OCI-LY7 (cell line): Measurements from ENCODE around the gene PDS5B. TPM values are rescaled to one million over a fixed set of nuclear protein-coding genes. Genes with fewer than 3 reads are reported as not detected.
"Not testable (repeated sequence)": the region's sequence is repeated elsewhere in the genome, so short reads cannot be mapped to it uniquely, and the experiment has no call there.

Source experiments
- BruUV-seq: library from RNA; stranded (reverse); fragments of 400-500 nt; replicated peaks from 2 replicates; lab custom pipeline; 2021; lab: Mats Ljungman, UMichigan
- CTCF ChIA-PET: fragments of 300-600 bp; sonication (Branson Sonifier 250); formaldehyde crosslinking; loops from one replicate; lab custom pipeline; 2022; ENCODE audit warnings: antibody characterized with exemption; ENCODE audit not compliant: unreplicated experiment; lab: Charles Lee
- POLR2A ChIA-PET: fragments of 300-600 bp; sonication (Branson Sonifier 250); formaldehyde crosslinking; loops from one replicate; lab custom pipeline; 2022; ENCODE audit warnings: antibody characterized with exemption; lab: Charles Lee
- DNase-seq: peaks from one replicate; pipeline ENCODE4 v3.0.0-alpha.2; 2015; ENCODE audit warnings: low spot score
- H2AFZ ChIP-seq: fragments of 200-600 bp; sonication (generic), shearing (Covaris generic); 2 replicates; pipeline ENCODE4 v1.6.1; 2014; ENCODE audit warnings: mild to moderate bottlenecking, antibody characterized with exemption, low read length, moderate library complexity
- H3K27ac ChIP-seq: fragments of 200-600 bp; sonication (generic); 2 replicates; pipeline ENCODE4 v1.5.1; 2014; ENCODE audit warnings: mixed run types, low read depth, mild to moderate bottlenecking, moderate library complexity, low read length, inconsistent platforms; ENCODE audit not compliant: poor library complexity, severe bottlenecking
- H3K36me3 ChIP-seq: fragments of 200-600 bp; sonication (generic); 2 replicates; pipeline ENCODE4 v1.6.1; 2014; ENCODE audit warnings: mild to moderate bottlenecking, antibody characterized with exemption, low read length, moderate library complexity, mixed read lengths; ENCODE audit not compliant: insufficient read depth
- H3K4me1 ChIP-seq: fragments of 200-600 bp; sonication (generic); 2 replicates; pipeline ENCODE4 v1.5.1; 2014; ENCODE audit warnings: mild to moderate bottlenecking, low read length; ENCODE audit not compliant: insufficient read depth, poor library complexity, severe bottlenecking
- H3K4me2 ChIP-seq: fragments of 200-600 bp; sonication (generic); 2 replicates; pipeline ENCODE4 v1.6.1; 2014; ENCODE audit warnings: mild to moderate bottlenecking, low read length
- H3K4me3 ChIP-seq: fragments of 200-600 bp; sonication (generic); 2 replicates; pipeline ENCODE4 v1.5.1; 2014; ENCODE audit warnings: mild to moderate bottlenecking, low read depth, low read length; ENCODE audit not compliant: poor library complexity, severe bottlenecking
- H3K79me2 ChIP-seq: fragments of 200-600 bp; sonication (generic); 2 replicates; pipeline ENCODE4 v1.6.1; 2016; ENCODE audit warnings: low read depth, mild to moderate bottlenecking, low read length, moderate library complexity, mixed read lengths; ENCODE audit not compliant: insufficient read depth
- H3K9me2 ChIP-seq: fragments of 200-600 bp; sonication (generic); 2 replicates; pipeline ENCODE4 v1.6.1; 2016; ENCODE audit warnings: mild to moderate bottlenecking, low read length, mixed read lengths; ENCODE audit not compliant: insufficient read depth
- H3K9me3 ChIP-seq: fragments of 200-600 bp; sonication (generic); 2 replicates; pipeline ENCODE4 v1.6.1; 2014; ENCODE audit warnings: mild to moderate bottlenecking, mixed run types, low read length, mixed read lengths
- H4K20me1 ChIP-seq: fragments of 200-600 bp; sonication (generic); 2 replicates; pipeline ENCODE4 v1.6.1; 2014; ENCODE audit warnings: mild to moderate bottlenecking, antibody characterized with exemption, low read length, moderate library complexity, mixed read lengths; ENCODE audit not compliant: insufficient read depth
- CTCF ChIP-seq: fragments of 200-600 bp; sonication (generic); conservative IDR thresholded peaks from 2 replicates; pipeline ENCODE4 v1.5.1; 2014; ENCODE audit warnings: mild to moderate bottlenecking, antibody characterized with exemption, low read length, moderate library complexity, mixed read lengths
- EZH2phosphoT487 ChIP-seq: fragments of 200-600 bp; sonication (generic); IDR thresholded peaks from 2 replicates; pipeline ENCODE4 v1.6.1; 2018; ENCODE audit warnings: low read depth, borderline replicate concordance, mild to moderate bottlenecking, mixed run types, antibody characterized with exemption, low read length, moderate library complexity, mixed read lengths
- intact Hi-C: fragments of 100-400 bp; cut with micrococcal nuclease; formaldehyde crosslinking; loops from one replicate; pipeline ENCODE4 v1.10.0; 2022; ENCODE audit not compliant: unreplicated experiment
- total RNA-seq, 2 experiments: library from RNA; depleted of rRNA in 1 of 2; stranded (reverse); fragments of >200 nt in 1 of 2; shearing (Covaris generic) in 1 of 2; gene quantifications; 2 replicates each; pipeline ENCODE4 v1.2.3, GENCODE V29; 2014 to 2022

Gene PDS5B
- total RNA-seq, 2 experiments from 2014 or later, result 34.1 to 70.4 TPM

GRCh38 chr13:32695602-32696250 lies 109.5 kb downstream of the PDS5B start:
- Histone ChIP-seq H3K36me3 (peaks cover 43% of the 10 kb centered on the region), H3K9me3 (no peaks in the 10 kb centered on the region), H3K4me1 (peaks cover 7% of the 10 kb centered on the region), H3K9me2 (no peaks in the 10 kb centered on the region), H3K79me2 (no peaks in the 10 kb centered on the region), H4K20me1 (no peaks in the 10 kb centered on the region), H3K4me2 (no peak overlapping the region), H3K4me3 (no peak overlapping the region), H2AFZ (no peak overlapping the region), H3K27ac (no peak overlapping the region)
- POLR2A ChIA-PET, result interaction anchor here (0.7 to 1.6 kb wide), 3 partner anchors 9 to 1947 kb away, joined by 3 to 6 read pairs (median 6); no protein-coding TSS in a partner anchor
- BruUV-seq, result no TSS peak
- intact Hi-C loops, result no loop called here
- DNase-seq, result no peak
- CTCF ChIA-PET, result no interaction called here
- no peak for TF ChIP-seq CTCF
- TF ChIP-seq EZH2phosphoT487, result no peak

- no peaks in the 10 kb centered on the region for H3K4me1 ChIP-seq
- H3K9me2 ChIP-seq, result no peaks in the 10 kb centered on the region
- H3K27ac ChIP-seq, result no peak overlapping the region
- DNase-seq, result no peak
- no peak overlapping the region for H2AFZ ChIP-seq
- no peak overlapping the region for H3K4me2 ChIP-seq
- TF ChIP-seq EZH2phosphoT487 (no peak), CTCF (no peak)
- peaks cover 84% of the 10 kb centered on the region for H3K36me3 ChIP-seq
- H3K9me3 ChIP-seq, result peaks cover 3% of the 10 kb centered on the region; the same call in 1 of the 2 replicates
- H4K20me1 ChIP-seq, result no peaks in the 10 kb centered on the region
- H3K79me2 ChIP-seq, result no peaks in the 10 kb centered on the region
- intact Hi-C loops, result no loop called here
- BruUV-seq, result no TSS peak
- CTCF ChIA-PET, result interaction anchor here (1.1 kb wide), 1 partner anchor 8 kb away, joined by 3 read pairs; no protein-coding TSS in a partner anchor
- no peak overlapping the region for H3K4me3 ChIP-seq
- POLR2A ChIA-PET, result interaction anchor here (1.3 to 2.0 kb wide), 2 partner anchors 15 to 49 kb away, joined by 4 read pairs; no protein-coding TSS in a partner anchor
Measured at GRCh38 chr13:32707471-32707870, 121.2 kb downstream of the PDS5B start.

- Histone ChIP-seq H3K4me1 (no peaks in the 10 kb centered on the region), H3K79me2 (no peaks in the 10 kb centered on the region), H3K9me3 (peaks cover 24% of the 10 kb centered on the region; the same call in 1 of the 2 replicates), H3K9me2 (no peaks in the 10 kb centered on the region), H2AFZ (no peak overlapping the region), H3K27ac (no peak overlapping the region), H3K4me2 (no peak overlapping the region), H4K20me1 (no peaks in the 10 kb centered on the region), H3K4me3 (no peak overlapping the region), H3K36me3 (peaks cover 72% of the 10 kb centered on the region)
- intact Hi-C loops, result no loop called here
- DNase-seq, result no peak
- POLR2A ChIA-PET, result interaction anchor here (0.5 to 1.1 kb wide), 3 partner anchors 22 to 52 kb away, joined by 3 to 8 read pairs (median 5); no protein-coding TSS in a partner anchor
- BruUV-seq, result no TSS peak
- TF ChIP-seq EZH2phosphoT487 (no peak), CTCF (no peak)
- CTCF ChIA-PET, result no interaction called here
Measured at GRCh38 chr13:32713397-32713796, 127.1 kb downstream of the PDS5B start.

- H3K4me1 ChIP-seq, intact Hi-C loops, BruUV-seq, H3K4me3 ChIP-seq, DNase-seq, H3K79me2 ChIP-seq, POLR2A ChIA-PET, H3K27ac ChIP-seq, H2AFZ ChIP-seq, CTCF ChIA-PET, H4K20me1 ChIP-seq, H3K4me2 ChIP-seq, H3K9me2 ChIP-seq: not testable (repeated sequence)
- Histone ChIP-seq H3K36me3 (peaks cover 74% of the 10 kb centered on the region), H3K9me3 (peaks cover 39% of the 10 kb centered on the region; the same call in 1 of the 2 replicates)
Measured at GRCh38 chr13:32716201-32716600, 129.9 kb downstream of the PDS5B start.
